ENCODE data around the gene USP13. TPM values are rescaled to one million over a fixed set of nuclear protein-coding genes. Genes with fewer than 3 reads are reported as not detected.

USP13 gene
- total RNA-seq, 5 donors from 2014 or later (not counting 1 experiment from before 2014, with no cell fraction given), result 6.2 to 7.9 (median 7.0) TPM

DNA sequence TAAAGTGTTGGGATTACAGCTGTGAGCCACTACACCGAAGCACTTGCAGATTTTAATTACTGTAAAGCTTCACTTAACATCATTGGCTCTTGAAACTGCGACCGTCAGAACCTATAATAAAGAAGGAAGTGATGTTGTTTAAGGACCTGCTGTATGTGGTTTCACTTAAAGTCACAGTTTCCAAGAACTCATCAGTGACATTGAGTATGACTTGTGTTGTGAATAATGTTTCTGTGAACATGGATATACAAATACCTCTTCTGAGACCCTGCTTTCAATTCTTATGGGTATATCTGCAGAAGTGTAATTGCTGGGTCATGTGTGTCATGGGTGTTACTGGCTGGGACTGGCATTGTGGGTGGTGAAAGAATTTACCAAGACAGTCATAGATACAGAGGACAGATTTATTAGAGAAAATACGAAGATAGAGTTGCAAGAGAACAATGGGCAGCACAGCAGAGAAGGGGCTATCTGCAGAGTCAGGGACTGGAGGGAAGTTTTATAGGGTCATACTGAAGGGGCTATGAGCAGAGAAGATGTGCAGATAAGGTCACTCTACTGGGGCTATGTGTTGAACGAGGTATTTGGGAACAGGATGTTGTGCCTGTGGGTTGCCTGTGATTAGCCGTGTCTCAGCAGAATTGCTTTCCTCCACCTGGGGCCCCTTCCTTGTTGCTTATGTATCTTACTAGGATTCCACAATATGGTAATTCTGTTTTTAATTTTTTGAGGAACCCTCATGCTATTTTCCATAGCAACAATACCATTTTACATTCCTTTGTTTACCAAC is 43.7 kb upstream of the USP13 start:
- Histone ChIP-seq H3K4me1 (ENCODE audit: control insufficient read depth in 1 of 2, extremely low read depth in 1 of 2, insufficient read depth in 2 of 2, low read length in 2 of 2) (peaks cover 6 to 19% of the 10 kb centered on the region in 2 experiments), H3K9me3 (no peaks in the 10 kb centered on the region), H3K27ac (ENCODE audit: low read length) (peak overlapping the region; percentile 52), H3K4me3 (ENCODE audit: control insufficient read depth in 1 of 2, extremely low read depth in 1 of 2, low read length in 1 of 2) (no peak overlapping the region), H3K27me3 (replicated peaks in 1 of 2; ENCODE audit: control insufficient read depth in 2 of 2, extremely low read depth in 1 of 2, insufficient read depth in 2 of 2, low read length in 1 of 2) (no peaks in the 10 kb centered on the region), H3K36me3 (ENCODE audit: control insufficient read depth in 2 of 2, extremely low read depth in 1 of 2, insufficient read depth in 1 of 2, low read length in 1 of 2) (no peaks in the 10 kb centered on the region)
- ChIA-PET POLR2A (no interaction called here), CTCF (no interaction called here)
- ATAC-seq (replicated peaks in 1 of 4), result no peak
- H3K27me3 Mint-ChIP-seq, result no peaks in the 10 kb centered on the region
- 25% methylated on average over 1 of the region's 6 CpGs for WGBS (ENCODE audit: insufficient coverage)
- DNase-seq, result peak in 1 of 35 experiments; percentile 27
- peaks cover 42 to 54% (median 52%) of the 10 kb centered on the region in 3 donors for H3K4me1 Mint-ChIP-seq
- H3K9me3 Mint-ChIP-seq, result no peaks in the 10 kb centered on the region
- H3K4me3 Mint-ChIP-seq, result peak overlapping the region in 2 of 3 donors; percentile 2 to 6
- peak overlapping the region; percentile 63 to 72 for H3K27ac Mint-ChIP-seq
- H3K36me3 Mint-ChIP-seq, result peaks cover 21% of the 10 kb centered on the region

DNA sequence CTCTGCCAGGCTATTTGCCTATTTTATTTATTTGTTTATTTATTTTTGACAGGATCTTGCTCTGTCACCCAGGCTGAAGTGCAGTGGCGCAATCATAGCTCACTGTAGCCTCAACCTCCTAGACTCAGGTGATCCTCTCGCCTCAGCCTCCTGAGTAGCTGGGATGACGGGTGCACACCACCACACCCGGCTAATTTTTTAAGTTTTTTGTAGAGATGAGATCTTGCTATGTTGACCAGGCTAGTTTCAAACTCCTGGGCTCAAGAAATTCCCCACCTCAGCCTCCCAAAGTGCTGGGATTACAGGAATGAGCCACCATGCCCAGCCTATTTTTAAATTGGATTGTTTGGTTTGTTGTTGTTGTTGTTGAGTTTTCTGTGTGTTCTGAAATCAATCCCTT is 42.8 kb upstream of the USP13 start:
- no peak overlapping the region for H3K27ac Mint-ChIP-seq
- H3K4me3 ChIP-seq (ENCODE audit: control insufficient read depth in 1 of 2, extremely low read depth in 1 of 2, low read length in 1 of 2), result no peak overlapping the region
- WGBS (ENCODE audit: insufficient coverage), result no CpG with 5 or more reads among the region's 4 CpGs
- H3K4me3 Mint-ChIP-seq, result no peak overlapping the region
- no peak for ATAC-seq (replicated peaks in 1 of 4)
- ChIA-PET POLR2A (interaction anchor here in 1 of 2 donors (0.6 kb wide), 1 partner anchor 9 kb away, joined by 3 read pairs; no protein-coding TSS in a partner anchor), CTCF (no interaction called here)
- H3K27me3 Mint-ChIP-seq, result no peaks in the 10 kb centered on the region
- no peak for DNase-seq
- H3K36me3 Mint-ChIP-seq, result peaks cover 21% of the 10 kb centered on the region
- H3K9me3 ChIP-seq, result no peaks in the 10 kb centered on the region
- no peaks in the 10 kb centered on the region for H3K9me3 Mint-ChIP-seq
- H3K27ac ChIP-seq (ENCODE audit: low read length), result no peak overlapping the region
- peaks cover 33 to 45% (median 42%) of the 10 kb centered on the region in 3 donors for H3K4me1 Mint-ChIP-seq
- no peaks in the 10 kb centered on the region for H3K36me3 ChIP-seq (ENCODE audit: control insufficient read depth in 2 of 2, extremely low read depth in 1 of 2, insufficient read depth in 1 of 2, low read length in 1 of 2)
- H3K4me1 ChIP-seq (ENCODE audit: control insufficient read depth in 1 of 2, extremely low read depth in 1 of 2, insufficient read depth in 2 of 2, low read length in 2 of 2), result peaks cover 6 to 17% of the 10 kb centered on the region in 2 experiments
- no peaks in the 10 kb centered on the region for H3K27me3 ChIP-seq (replicated peaks in 1 of 2; ENCODE audit: control insufficient read depth in 2 of 2, extremely low read depth in 1 of 2, insufficient read depth in 2 of 2, low read length in 1 of 2)

DNA sequence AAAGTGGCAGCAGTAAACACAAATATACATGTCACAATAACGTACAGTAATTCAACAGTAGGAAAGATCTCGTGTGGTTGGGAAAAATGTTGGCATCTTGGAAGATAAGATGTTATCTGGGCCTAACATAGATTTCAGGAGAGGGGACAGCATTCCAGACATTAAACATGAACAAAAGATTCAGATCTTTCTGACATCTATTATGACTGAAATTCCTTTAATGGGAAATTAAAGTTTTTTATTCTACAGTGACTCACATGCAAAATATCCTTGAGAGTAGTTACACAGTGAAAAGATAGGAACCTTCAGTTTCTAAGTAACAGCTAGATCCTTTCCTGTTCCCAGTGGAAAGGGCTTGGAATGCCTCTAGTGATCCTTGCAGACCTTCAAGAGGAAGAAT is 39.0 kb upstream of the USP13 start:
- H3K4me1 Mint-ChIP-seq, result peaks cover 14 to 22% (median 21%) of the 10 kb centered on the region in 3 donors
- CTCF ChIA-PET, result no interaction called here

DNA sequence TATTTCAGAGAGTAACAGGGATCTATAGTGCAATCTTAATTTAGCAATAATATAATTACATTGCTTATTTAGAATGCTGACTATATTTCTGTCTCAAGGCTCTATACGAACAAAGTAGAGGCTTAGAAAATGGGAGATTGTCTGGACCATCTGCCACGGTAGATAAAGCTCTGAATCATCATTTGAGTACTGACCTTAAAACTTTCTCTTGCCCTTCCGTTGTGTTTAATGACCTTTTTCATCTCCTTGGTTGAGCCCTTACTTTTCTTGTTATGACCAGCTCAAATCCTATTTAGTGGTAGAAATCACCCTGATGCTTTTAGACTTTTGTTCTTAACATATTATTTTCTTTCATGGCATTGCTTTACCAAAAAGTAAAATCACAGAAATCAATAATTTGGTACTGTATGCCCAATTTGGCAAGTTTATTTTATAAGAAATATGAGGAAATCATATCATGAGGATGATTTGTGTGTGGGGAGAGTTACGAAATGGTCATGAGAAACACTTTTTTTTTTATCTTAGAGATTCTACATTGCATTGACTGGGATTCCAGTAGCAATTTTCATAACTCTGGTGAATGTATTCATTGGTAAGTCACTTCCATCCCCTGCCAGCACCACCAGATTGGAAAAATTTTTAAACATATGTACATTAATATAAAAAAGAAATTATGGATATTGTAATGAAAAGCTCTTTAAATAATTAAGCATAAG is 37.2 kb upstream of the USP13 start:
- ATAC-seq (replicated peaks in 1 of 4), result no peak
- no peak overlapping the region for H3K27ac Mint-ChIP-seq
- no peak overlapping the region for H3K4me3 Mint-ChIP-seq
- no peak overlapping the region for H3K4me3 ChIP-seq (ENCODE audit: control insufficient read depth in 1 of 2, extremely low read depth in 1 of 2, low read length in 1 of 2)
- H3K27me3 Mint-ChIP-seq, result no peaks in the 10 kb centered on the region
- WGBS (ENCODE audit: insufficient coverage), result 100% methylated on average over 1 of the region's 4 CpGs
- no peak for DNase-seq
- no peaks in the 10 kb centered on the region for H3K9me3 Mint-ChIP-seq
- peaks cover 5 to 9% (median 6%) of the 10 kb centered on the region in 3 donors for H3K4me1 Mint-ChIP-seq
- peaks cover 0 to 27% of the 10 kb centered on the region in 2 donors for H3K36me3 ChIP-seq (ENCODE audit: control insufficient read depth in 2 of 2, extremely low read depth in 1 of 2, insufficient read depth in 1 of 2, low read length in 1 of 2)
- ChIA-PET CTCF (interaction anchor here (0.6 to 0.7 kb wide), 3 partner anchors 34 to 70 kb away, joined by 3 to 6 read pairs (median 6); no protein-coding TSS in a partner anchor), POLR2A (no interaction called here)
- no peaks in the 10 kb centered on the region for H3K4me1 ChIP-seq (ENCODE audit: control insufficient read depth in 1 of 2, extremely low read depth in 1 of 2, insufficient read depth in 2 of 2, low read length in 2 of 2)
- no peaks in the 10 kb centered on the region for H3K27me3 ChIP-seq (replicated peaks in 1 of 2; ENCODE audit: control insufficient read depth in 2 of 2, extremely low read depth in 1 of 2, insufficient read depth in 2 of 2, low read length in 1 of 2)
- peaks cover 37% of the 10 kb centered on the region for H3K36me3 Mint-ChIP-seq
- H3K27ac ChIP-seq (ENCODE audit: low read length), result no peak overlapping the region
- H3K9me3 ChIP-seq, result no peaks in the 10 kb centered on the region

More for the DNA sequence above, 39.0 kb upstream of the USP13 start:
- Histone ChIP-seq H3K36me3 (ENCODE audit: control insufficient read depth in 2 of 2, extremely low read depth in 1 of 2, insufficient read depth in 1 of 2, low read length in 1 of 2) (peaks cover 0 to 23% of the 10 kb centered on the region in 2 donors), H3K4me3 (ENCODE audit: control insufficient read depth in 1 of 2, extremely low read depth in 1 of 2, low read length in 1 of 2) (no peak overlapping the region), H3K4me1 (ENCODE audit: control insufficient read depth in 1 of 2, extremely low read depth in 1 of 2, insufficient read depth in 2 of 2, low read length in 2 of 2) (peaks cover 3 to 8% of the 10 kb centered on the region in 2 experiments), H3K27me3 (replicated peaks in 1 of 2; ENCODE audit: control insufficient read depth in 2 of 2, extremely low read depth in 1 of 2, insufficient read depth in 2 of 2, low read length in 1 of 2) (no peaks in the 10 kb centered on the region), H3K27ac (ENCODE audit: low read length) (no peak overlapping the region), H3K9me3 (no peaks in the 10 kb centered on the region)
- Mint-ChIP-seq H3K27ac (no peak overlapping the region), H3K27me3 (no peaks in the 10 kb centered on the region), H3K36me3 (peaks cover 25% of the 10 kb centered on the region), H3K4me3 (no peak overlapping the region), H3K9me3 (no peaks in the 10 kb centered on the region)
- ATAC-seq (replicated peaks in 1 of 4) (no peak), DNase-seq (no peak)
- POLR2A ChIA-PET, result no interaction called here
- WGBS (ENCODE audit: insufficient coverage), result no CpG with 5 or more reads among the region's 2 CpGs

DNA sequence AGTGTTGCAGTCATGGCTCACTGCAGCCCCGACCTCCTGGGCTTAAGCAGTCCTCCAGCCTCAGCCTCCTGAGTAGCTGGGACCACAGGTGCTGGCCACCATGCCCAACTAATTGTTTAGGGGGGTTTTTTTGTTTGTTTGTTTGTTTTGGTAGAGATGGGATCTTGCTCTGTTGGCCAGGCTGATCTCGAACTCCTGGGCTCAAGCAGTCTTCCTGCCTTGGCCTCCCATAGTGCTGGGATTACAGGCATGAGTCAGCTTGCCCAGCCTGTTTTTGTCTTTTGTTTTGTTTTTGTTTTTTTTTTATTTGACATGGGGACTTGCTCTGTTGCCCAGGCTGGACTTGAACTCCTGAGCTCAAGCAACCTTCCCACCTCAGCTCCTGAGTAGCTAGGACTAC is 30.8 kb upstream of the USP13 start:
- H3K9me3 ChIP-seq, result no peaks in the 10 kb centered on the region
- no peak for DNase-seq
- CTCF ChIA-PET, result interaction anchor here in 1 of 2 donors (0.6 kb wide), 1 partner anchor 252 kb away, joined by 5 read pairs; no protein-coding TSS in a partner anchor
- H3K36me3 ChIP-seq (ENCODE audit: control insufficient read depth in 2 of 2, extremely low read depth in 1 of 2, insufficient read depth in 1 of 2, low read length in 1 of 2), result peaks cover 9 to 51% of the 10 kb centered on the region in 2 donors
- Mint-ChIP-seq H3K4me1 (no peaks in the 10 kb centered on the region), H3K36me3 (peaks cover 59% of the 10 kb centered on the region), H3K4me3 (no peak overlapping the region), H3K9me3 (no peaks in the 10 kb centered on the region), H3K27me3 (no peaks in the 10 kb centered on the region), H3K27ac (no peak overlapping the region)
- H3K4me3 ChIP-seq (ENCODE audit: control insufficient read depth in 1 of 2, extremely low read depth in 1 of 2, low read length in 1 of 2), result no peak overlapping the region
- H3K27ac ChIP-seq (ENCODE audit: low read length), result no peak overlapping the region
- no peak for ATAC-seq (replicated peaks in 1 of 4)
- H3K4me1 ChIP-seq (ENCODE audit: control insufficient read depth in 1 of 2, extremely low read depth in 1 of 2, insufficient read depth in 2 of 2, low read length in 2 of 2), result no peaks in the 10 kb centered on the region
- WGBS (ENCODE audit: insufficient coverage), result 82% methylated on average over 2 of the region's 2 CpGs
- H3K27me3 ChIP-seq (replicated peaks in 1 of 2; ENCODE audit: control insufficient read depth in 2 of 2, extremely low read depth in 1 of 2, insufficient read depth in 2 of 2, low read length in 1 of 2), result no peaks in the 10 kb centered on the region
- POLR2A ChIA-PET, result interaction anchor here in 1 of 2 donors (0.7 kb wide), 1 partner anchor 56 kb away, joined by 3 read pairs; no protein-coding TSS in a partner anchor

DNA sequence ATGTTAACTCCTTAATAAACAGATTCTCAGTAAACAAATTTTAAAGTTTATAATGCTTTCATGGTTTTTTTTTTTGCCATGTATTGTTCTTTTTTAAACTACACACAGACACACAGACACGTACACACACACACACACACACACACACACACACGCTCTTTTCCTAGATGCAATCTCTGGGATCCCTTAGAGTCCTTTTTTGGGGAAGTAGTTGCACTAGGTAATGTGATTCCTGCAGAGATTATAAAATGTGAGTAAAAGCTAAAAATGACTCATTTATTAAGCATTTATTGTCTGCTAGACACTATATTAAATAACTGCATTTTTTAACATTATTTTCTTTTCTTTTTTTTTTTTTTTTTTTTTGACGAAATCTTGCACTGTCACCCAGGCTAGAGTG is 28.4 kb upstream of the USP13 start:
- WGBS (ENCODE audit: insufficient coverage), result 100% methylated on average over 1 of the region's 3 CpGs
- no peak for ATAC-seq (replicated peaks in 1 of 4)
- CTCF ChIA-PET, result no interaction called here
- no peaks in the 10 kb centered on the region for H3K9me3 Mint-ChIP-seq
- H3K4me3 Mint-ChIP-seq, result no peak overlapping the region
- Histone ChIP-seq H3K4me3 (ENCODE audit: control insufficient read depth in 1 of 2, extremely low read depth in 1 of 2, low read length in 1 of 2) (no peak overlapping the region), H3K9me3 (no peaks in the 10 kb centered on the region), H3K27me3 (replicated peaks in 1 of 2; ENCODE audit: control insufficient read depth in 2 of 2, extremely low read depth in 1 of 2, insufficient read depth in 2 of 2, low read length in 1 of 2) (no peaks in the 10 kb centered on the region), H3K27ac (ENCODE audit: low read length) (no peak overlapping the region), H3K36me3 (ENCODE audit: control insufficient read depth in 2 of 2, extremely low read depth in 1 of 2, insufficient read depth in 1 of 2, low read length in 1 of 2) (peaks cover 9 to 31% of the 10 kb centered on the region in 2 donors), H3K4me1 (ENCODE audit: control insufficient read depth in 1 of 2, extremely low read depth in 1 of 2, insufficient read depth in 2 of 2, low read length in 2 of 2) (no peaks in the 10 kb centered on the region)
- DNase-seq, result no peak
- POLR2A ChIA-PET, result interaction anchor here in 1 of 2 donors (0.6 kb wide), 1 partner anchor 12 kb away, joined by 3 read pairs; no protein-coding TSS in a partner anchor
- H3K36me3 Mint-ChIP-seq, result peaks cover 52% of the 10 kb centered on the region
- no peak overlapping the region for H3K27ac Mint-ChIP-seq
- H3K27me3 Mint-ChIP-seq, result no peaks in the 10 kb centered on the region
- H3K4me1 Mint-ChIP-seq, result no peaks in the 10 kb centered on the region
